H1 (cell line): ENCODE results near the gene SPTBN1. TPM values are rescaled to one million over a fixed set of nuclear protein-coding genes. Genes with fewer than 3 reads are reported as not detected.

Source experiments
- CTCF ChIA-PET: fragments of 300-600 bp; sonication (Branson Sonifier 250); formaldehyde crosslinking; loops from one replicate; lab custom pipeline; 2021; ENCODE audit not compliant: partially characterized antibody; lab: Charles Lee
- POLR2A ChIA-PET: fragments of 300-600 bp; sonication (Branson Sonifier 250); formaldehyde crosslinking; loops from one replicate; lab custom pipeline; 2021; ENCODE audit warnings: inconsistent platforms; ENCODE audit not compliant: partially characterized antibody; lab: Charles Lee
- DNase-seq, 2 experiments: peaks; one replicate each; pipeline versions ENCODE4 v3.0.0 to v3.0.0-alpha.2; 2010 to 2022; ENCODE audit warnings: low spot score in 2 of 2, low read depth in 1 of 2, mixed read lengths in 1 of 2
- FAIRE-seq: peaks from 2 replicates; lab custom pipeline; 2011; peaks lifted over from hg19 to GRCh38; lab: Jason Lieb, UNC
- H2AFZ ChIP-seq: 2 replicates; pipeline ENCODE4 v1.8.1; 2012; ENCODE audit warnings: low read length, inconsistent platforms
- H2AK5ac ChIP-seq: 2 replicates; pipeline ENCODE4 v1.6.1; 2013; ENCODE audit warnings: low read depth, low read length
- H2BK120ac ChIP-seq: replicated peaks from 2 replicates; pipeline ENCODE3; 2013; ENCODE audit warnings: low read depth, low read length, inconsistent platforms
- H2BK12ac ChIP-seq: 2 replicates; pipeline ENCODE4 v1.6.1; 2013; ENCODE audit warnings: low read depth, low read length
- H2BK15ac ChIP-seq: 2 replicates; pipeline ENCODE4 v1.6.1; 2013; ENCODE audit warnings: low read length
- H2BK20ac ChIP-seq: 2 replicates; pipeline ENCODE4 v1.6.1; 2013; ENCODE audit warnings: low read length
- H2BK5ac ChIP-seq: 2 replicates; pipeline ENCODE4 v1.6.1; 2013; ENCODE audit warnings: low read depth, low read length
- H3K14ac ChIP-seq: 2 replicates; pipeline ENCODE4 v1.6.1; 2013; ENCODE audit warnings: inconsistent platforms; ENCODE audit not compliant: insufficient read length
- H3K18ac ChIP-seq: 2 replicates; pipeline ENCODE4 v1.6.1; 2013; ENCODE audit warnings: low read length; ENCODE audit errors: extremely low read depth
- H3K23ac ChIP-seq: 2 replicates; pipeline ENCODE4 v1.6.1; 2013; ENCODE audit warnings: inconsistent platforms; ENCODE audit not compliant: insufficient read length
- H3K23me2 ChIP-seq: 2 replicates; pipeline ENCODE4 v1.6.1; 2013; ENCODE audit warnings: low read depth, low read length
- H3K27ac ChIP-seq: 2 replicates; pipeline ENCODE4 v1.6.1; 2011; ENCODE audit warnings: low read depth, low read length, inconsistent platforms
- H3K27me3 ChIP-seq, 4 experiments: replicated peaks in 1 of 4; 1 replicate in 1 of 4; 2 replicates in 3 of 4; pipeline versions ENCODE4 v1.6.1 to v1.8.1; 2011 to 2013; ENCODE audit warnings: low read length in 3 of 4, mild to moderate bottlenecking in 3 of 4, inconsistent platforms in 2 of 4, mixed read lengths in 2 of 4, moderate library complexity in 1 of 4; ENCODE audit not compliant: control insufficient read depth in 3 of 4, insufficient read depth in 3 of 4; ENCODE audit errors: extremely low read depth in 1 of 4
- H3K36me3 ChIP-seq, 4 experiments: 2 replicates each; pipeline versions ENCODE4 v1.6.1 to v1.8.1; 2011 to 2013; ENCODE audit warnings: mild to moderate bottlenecking in 4 of 4, low read length in 3 of 4, moderate library complexity in 2 of 4, control low read depth in 1 of 4, inconsistent platforms in 1 of 4; ENCODE audit not compliant: insufficient read depth in 4 of 4, control insufficient read depth in 2 of 4
- H3K4ac ChIP-seq: replicated peaks from 2 replicates; pipeline ENCODE3; 2013; ENCODE audit warnings: low read length, low read depth, mixed read lengths, inconsistent platforms; ENCODE audit not compliant: insufficient read length
- H3K4me1 ChIP-seq, 4 experiments: replicated peaks in 1 of 4; 1 replicate in 1 of 4; 2 replicates in 3 of 4; pipeline versions ENCODE4 v1.6.1 to v1.8.1; 2011 to 2013; ENCODE audit warnings: low read length in 3 of 4, inconsistent platforms in 2 of 4, mixed read lengths in 1 of 4; ENCODE audit not compliant: insufficient read depth in 4 of 4, control insufficient read depth in 3 of 4
- H3K4me2 ChIP-seq, 2 experiments: 2 replicates each; pipeline versions ENCODE4 v1.6.1 to v1.8.1; 2011 to 2013; ENCODE audit warnings: low read depth in 2 of 2, low read length in 2 of 2, control low read depth in 1 of 2, inconsistent platforms in 1 of 2, mild to moderate bottlenecking in 1 of 2; ENCODE audit not compliant: insufficient read depth in 1 of 2
- H3K4me3 ChIP-seq, 4 experiments: fragments of 200-600, 300-600 bp in 1 of 4; sonication (generic), shearing (Covaris generic), sonication (Bioruptor Twin) in 1 of 4; 2 replicates each; pipeline versions ENCODE4 v1.5.1 to v1.8.1; 2011 to 2016; ENCODE audit warnings: low read length in 4 of 4, low read depth in 3 of 4, control low read depth in 2 of 4, inconsistent platforms in 2 of 4, mild to moderate bottlenecking in 2 of 4, mixed read lengths in 1 of 4, moderate library complexity in 1 of 4; ENCODE audit not compliant: insufficient read depth in 2 of 4; ENCODE audit errors: extremely low read depth in 1 of 4
- H3K56ac ChIP-seq: replicated peaks from 2 replicates; pipeline ENCODE3; 2013; ENCODE audit warnings: low read depth, mild to moderate bottlenecking, mixed read lengths, low read length, inconsistent platforms; ENCODE audit not compliant: insufficient read length
- H3K79me1 ChIP-seq: 2 replicates; pipeline ENCODE4 v1.6.1; 2013; ENCODE audit warnings: low read depth, low read length, control low read depth
- H3K79me2 ChIP-seq, 2 experiments: 2 replicates each; pipeline versions ENCODE4 v1.6.1 to v1.8.1; 2012 to 2013; ENCODE audit warnings: low read length in 2 of 2, mild to moderate bottlenecking in 2 of 2, inconsistent platforms in 1 of 2; ENCODE audit not compliant: insufficient read depth in 2 of 2, control insufficient read depth in 1 of 2
- H3K9ac ChIP-seq, 4 experiments: replicated peaks in 1 of 4; 1 replicate in 1 of 4; 2 replicates in 3 of 4; pipeline versions ENCODE4 v1.6.1 to v1.8.1; 2011 to 2013; ENCODE audit warnings: low read depth in 3 of 4, low read length in 3 of 4, control low read depth in 2 of 4, mild to moderate bottlenecking in 2 of 4, moderate library complexity in 2 of 4, inconsistent platforms in 1 of 4; ENCODE audit errors: extremely low read depth in 1 of 4
- H3K9me3 ChIP-seq, 2 experiments: 2 replicates each; pipeline versions ENCODE4 v1.6.1 to v1.8.1; 2012 to 2013; ENCODE audit warnings: mild to moderate bottlenecking in 2 of 2, moderate library complexity in 2 of 2, control low read depth in 1 of 2, inconsistent platforms in 1 of 2, low read depth in 1 of 2, low read length in 1 of 2, mixed read lengths in 1 of 2; ENCODE audit not compliant: insufficient read depth in 2 of 2
- H4K20me1 ChIP-seq, 2 experiments: replicated peaks in 1 of 2; 2 replicates each; pipeline versions ENCODE3 to v1.8.1; 2011 to 2013; ENCODE audit warnings: inconsistent platforms in 2 of 2, low read length in 2 of 2, mild to moderate bottlenecking in 1 of 2; ENCODE audit not compliant: insufficient read depth in 2 of 2, control insufficient read depth in 1 of 2
- H4K5ac ChIP-seq: 2 replicates; pipeline ENCODE4 v1.6.1; 2013; ENCODE audit warnings: low read length, low read depth, mixed read lengths, inconsistent platforms; ENCODE audit not compliant: insufficient read length
- H4K8ac ChIP-seq: 2 replicates; pipeline ENCODE4 v1.8.0; 2013; ENCODE audit warnings: mild to moderate bottlenecking, moderate library complexity, low read length, inconsistent platforms; ENCODE audit not compliant: insufficient read depth; ENCODE audit errors: extremely low read depth
- H4K91ac ChIP-seq: replicated peaks from 2 replicates; pipeline ENCODE3; 2013; ENCODE audit warnings: low read length, mixed read lengths, inconsistent platforms; ENCODE audit not compliant: insufficient read length
- ASH2L ChIP-seq: fragments of 200-600, 300-600 bp; sonication (generic); IDR thresholded peaks from one replicate; pipeline ENCODE4 v1.7.1; 2017; ENCODE audit warnings: low read length
- ATF3 ChIP-seq: IDR thresholded peaks from 2 replicates; pipeline ENCODE4 v1.6.1; 2011; ENCODE audit warnings: low read depth, mild to moderate bottlenecking, low read length; ENCODE audit not compliant: insufficient read depth
- BCL11A ChIP-seq, 2 experiments: IDR thresholded peaks; one replicate each; pipeline ENCODE4 v1.6.1; 2011; ENCODE audit warnings: low read depth in 2 of 2, low read length in 2 of 2, mild to moderate bottlenecking in 2 of 2
- CBX5 ChIP-seq: fragments of 300-800, 300-1000 bp; sonication (generic); IDR thresholded peaks from 2 replicates; pipeline ENCODE4 v1.7.1; 2016; ENCODE audit warnings: antibody characterized with exemption, low read length, low read depth
- CHD2 ChIP-seq: IDR thresholded peaks from 2 replicates; pipeline ENCODE4 v1.6.1; 2012; ENCODE audit warnings: low read length, improper control_type of control experiment
- EGR1 ChIP-seq: IDR thresholded peaks from 2 replicates; pipeline ENCODE4 v1.6.1; 2011; ENCODE audit warnings: low read depth, low read length, borderline replicate concordance
- EZH2 ChIP-seq: fragments of 200-600 bp; sonication (generic); IDR thresholded peaks from 2 replicates; pipeline ENCODE4 v1.7.1; 2012; ENCODE audit warnings: low read depth, mild to moderate bottlenecking, moderate library complexity, low read length, inconsistent platforms; ENCODE audit not compliant: severe bottlenecking
- HDAC6 ChIP-seq: IDR thresholded peaks from one replicate; pipeline ENCODE4 v1.7.1; 2012; ENCODE audit warnings: low read depth, mild to moderate bottlenecking, inconsistent platforms, low read length, moderate library complexity
- MAFK ChIP-seq: IDR thresholded peaks from 2 replicates; pipeline ENCODE4 v1.6.1; 2012; ENCODE audit warnings: low read depth, mild to moderate bottlenecking, improper control_type of control experiment, low read length
- POU5F1 ChIP-seq: IDR thresholded peaks from 2 replicates; pipeline ENCODE4 v1.6.1; 2011; ENCODE audit warnings: low read depth, mild to moderate bottlenecking, low read length, moderate library complexity
- RAD21 ChIP-seq, 2 experiments: IDR thresholded peaks in 1 of 2; conservative IDR thresholded peaks in 1 of 2; 2 replicates each; pipeline ENCODE4 v1.6.1; 2011; ENCODE audit warnings: low read depth in 2 of 2, low read length in 2 of 2, improper control_type of control experiment in 1 of 2, inconsistent platforms in 1 of 2, mild to moderate bottlenecking in 1 of 2, moderate library complexity in 1 of 2
- SP1 ChIP-seq: IDR thresholded peaks from 2 replicates; pipeline ENCODE4 v1.6.1; 2011; ENCODE audit warnings: low read depth, low read length
- TEAD4 ChIP-seq: IDR thresholded peaks from 2 replicates; pipeline ENCODE4 v1.6.1; 2012; ENCODE audit warnings: low read depth, low read length, inconsistent platforms, mixed read lengths
- YY1 ChIP-seq: IDR thresholded peaks from 2 replicates; pipeline ENCODE4 v1.6.1; 2011; ENCODE audit warnings: low read depth, mild to moderate bottlenecking, low read length
- WGBS, 2 experiments: shearing (Covaris generic) in 1 of 2; methylation state at CpG; one replicate each; pipeline versions ENCODE4 v1.1.6 to v1.1.7; 2013 to 2015; ENCODE audit warnings: low lambda C conversion rate in 2 of 2, mixed read lengths in 2 of 2, inconsistent platforms in 1 of 2, low coverage in 1 of 2, missing lambda C conversion rate in 1 of 2; ENCODE audit not compliant: insufficient replicate concordance in 2 of 2, insufficient coverage in 1 of 2, insufficient read length in 1 of 2; ENCODE audit errors: extremely low coverage in 1 of 2, missing lambda C conversion rate in 1 of 2; 5-methylcytosine and 5-hydroxymethylcytosine counted together
- polyA plus RNA-seq, 7 experiments: library from polyadenylated mRNA; depleted of rRNA in 3 of 7; stranded (reverse) in 5 of 7; unstranded in 2 of 7; fragments of >200 nt in 5 of 7; fragments of 200-250 nt in 2 of 7; gene quantifications; 1 replicate in 5 of 7; 2 replicates in 1 of 7; 4 replicates in 1 of 7; pipeline versions ENCODE4 v1.2.1 to v1.2.3, GENCODE V29; 2011 to 2013; ENCODE audit warnings: missing spikeins in 2 of 7, mixed read lengths in 2 of 7
- total RNA-seq: library from RNA; stranded (reverse); fragmentation: NEBNext Ultra II Directional; extraction: Animal tissue kit (Norgen Biotek cat#: 25700); gene quantifications from 2 replicates; pipeline ENCODE4 v1.2.1, GENCODE V29; 2021

The SPTBN1 gene
- total and polyA plus RNA-seq, 2 of the 8 experiments (the other 6 are each of a cell fraction or from before 2014, with no cell fraction given): 31.8 to 180 TPM

- Histone ChIP-seq H3K79me1 (no peaks in the 10 kb centered on the region), H3K27me3 (no peaks in the 10 kb centered on the region), H3K4ac (no peak overlapping the region), H2BK15ac (no peak overlapping the region), H2AFZ (no peak overlapping the region), H3K79me2 (no peaks in the 10 kb centered on the region), H2BK5ac (no peak overlapping the region), H3K4me2 (no peak overlapping the region), H2BK20ac (no peak overlapping the region), H3K14ac (no peak overlapping the region), H3K27ac (no peak overlapping the region), H3K36me3 (peaks cover 43 to 95% (median 81%) of the 10 kb centered on the region in 4 experiments), H3K23me2 (no peaks in the 10 kb centered on the region), H3K56ac (no peak overlapping the region), H2AK5ac (no peak overlapping the region), H4K5ac (no peak overlapping the region), H3K4me3 (no peak overlapping the region), H3K18ac (no peak overlapping the region), H3K23ac (no peak overlapping the region), H4K91ac (no peak overlapping the region), H4K20me1 (peaks cover 2 to 9% of the 10 kb centered on the region in 2 experiments), H3K4me1 (no peaks in the 10 kb centered on the region), H4K8ac (no peak overlapping the region; the same call in 1 of the 2 replicates), H3K9ac (no peak overlapping the region), H3K9me3 (no peaks in the 10 kb centered on the region), H2BK12ac (no peak overlapping the region), H2BK120ac (no peak overlapping the region)
- WGBS, 2 experiments: 94% methylated on average over 20 of the region's 20 CpGs; no CpG with 5 or more reads in 1 of the 2 experiments
- POLR2A ChIA-PET: no interaction called here
- CTCF ChIA-PET: interaction anchor here (1.4 to 6.5 kb wide), 3 partner anchors 9 to 106 kb away, joined by 4 to 39 read pairs (median 7); no protein-coding TSS in a partner anchor
- DNase-seq: no peak
- no peak for FAIRE-seq
- TF ChIP-seq SP1 (no peak), CHD2 (no peak), BCL11A (IDR thresholded peaks at IDR 0.05; ENCODE audit: low read depth in 2 of 2, low read length in 2 of 2) (no peak), ASH2L (no peak), EGR1 (no peak), POU5F1 (no peak), ATF3 (no peak), HDAC6 (no peak), YY1 (no peak), RAD21 (IDR thresholded peaks at IDR 0.05 in 1 of 2, conservative IDR thresholded peaks at IDR 0.05 in 1 of 2; ENCODE audit: low read depth in 2 of 2, low read length in 2 of 2) (no peak), MAFK (no peak), EZH2 (no peak), TEAD4 (no peak), CBX5 (no peak)
Measured at GRCh38 chr2:54629390-54629789, 173.3 kb downstream of the SPTBN1 start.
